ENCODE measurements around the gene AARS2. TPM values are rescaled to one million over a fixed set of nuclear protein-coding genes. Genes with fewer than 3 reads are reported as not detected.

The AARS2 gene
- total and polyA plus RNA-seq, 2 of the 4 experiments (the other 2 are of a cell fraction): 9.1 to 10.4 TPM

DNA sequence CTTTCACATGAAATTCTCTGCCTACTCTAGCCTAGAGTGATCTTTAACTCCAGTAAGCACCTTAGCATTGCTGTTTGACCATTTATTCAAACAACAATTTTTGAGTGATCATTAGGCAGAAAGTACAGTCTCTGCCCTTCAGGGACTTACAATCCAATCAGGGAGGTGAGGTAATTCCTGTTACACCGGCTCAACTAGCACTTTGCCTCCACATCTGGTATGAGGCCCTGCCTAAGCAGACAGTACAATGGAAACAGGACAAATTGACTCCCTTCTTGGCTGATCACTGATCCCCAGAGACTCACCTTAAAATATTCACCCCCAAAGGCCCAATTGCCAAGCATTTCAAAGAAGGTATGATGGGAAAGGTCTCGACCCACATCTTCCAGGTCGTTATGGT lies 1.4 kb downstream of the AARS2 start:
- DNase-seq: no peak
- ChIA-PET CTCF (interaction anchor here (1.4 kb wide), 1 partner anchor 14 kb away, joined by 4 read pairs; no protein-coding TSS in a partner anchor), POLR2A (ENCODE audit: unreplicated experiment) (no interaction called here)
- dilution Hi-C loops (cut with HindIII; ENCODE audit: low sequenced_read_pairs, unreplicated experiment): no loop called here
- Histone ChIP-seq H3K18ac (ENCODE audit: low read depth, low read length) (no peak overlapping the region), H4K20me1 (ENCODE audit: insufficient read depth, low read length) (no peaks in the 10 kb centered on the region), H4K5ac (ENCODE audit: low read depth, low read length) (no peak overlapping the region), H3K4me1 (ENCODE audit: control insufficient read depth, insufficient read depth, low read length) (peaks cover 8% of the 10 kb centered on the region), H4K91ac (ENCODE audit: insufficient read depth, low read depth, low read length) (no peak overlapping the region), H3K9ac (ENCODE audit: low read depth, low read length) (no peak overlapping the region), H3K9me3 (ENCODE audit: control insufficient read depth, insufficient read depth, low read length) (no peaks in the 10 kb centered on the region), H3K23ac (ENCODE audit: low read depth, low read length) (no peak overlapping the region), H3K36me3 (ENCODE audit: control insufficient read depth, insufficient read depth, low read length) (peaks cover 31% of the 10 kb centered on the region), H3K9me1 (ENCODE audit: insufficient read depth, low read length) (peaks cover 10% of the 10 kb centered on the region), H3K4me2 (ENCODE audit: low read depth, low read length) (peak overlapping the region; percentile 79), H3K4ac (ENCODE audit: low read depth, low read length) (no peak overlapping the region), H2AK5ac (ENCODE audit: low read depth, low read length) (no peak overlapping the region), H2AK9ac (replicated peaks; ENCODE audit: low read depth, low read length, poor library complexity) (peak overlapping the region; percentile 66), H3K14ac (replicated peaks; ENCODE audit: low read depth, low read length) (no peak overlapping the region), H2BK20ac (ENCODE audit: low read depth, low read length) (no peak overlapping the region), H3K4me3 (ENCODE audit: insufficient read depth, low read depth, low read length) (no peak overlapping the region), H2BK120ac (ENCODE audit: low read depth, low read length) (no peak overlapping the region), H3K27ac (ENCODE audit: insufficient read depth, low read length) (no peak overlapping the region), H3K27me3 (ENCODE audit: control insufficient read depth, insufficient read depth, low read length) (peaks cover 10% of the 10 kb centered on the region), H2AFZ (replicated peaks; ENCODE audit: low read length, poor library complexity) (no peak overlapping the region), H3K79me1 (ENCODE audit: low read depth in 1 of 2, low read length in 2 of 2) (peaks cover 20 to 24% of the 10 kb centered on the region in 2 experiments), H2BK5ac (ENCODE audit: low read depth, low read length, poor library complexity, severe bottlenecking) (no peak overlapping the region), H2BK15ac (ENCODE audit: low read depth, low read length) (no peak overlapping the region), H3K56ac (ENCODE audit: extremely low read depth, insufficient read depth, low read length) (no peak overlapping the region), H4K8ac (ENCODE audit: low read depth in 2 of 2, low read length in 2 of 2) (no peak overlapping the region)
- WGBS, 2 experiments (ENCODE audit: extremely low coverage in 2 of 2, insufficient read length in 1 of 2): 75% methylated on average over 2 of the region's 3 CpGs; no CpG with 5 or more reads in 1 of the 2 experiments
- in situ Hi-C loops (cut with MboI; ENCODE audit: low sequenced_read_pairs): no loop called here
- no TSS peak for BruUV-seq (replicated peaks)
- ATAC-seq (ENCODE audit: low read depth): no peak
- intact Hi-C loops (cut with micrococcal nuclease): no loop called here
- TF ChIP-seq RAD21 (IDR thresholded peaks at IDR 0.05; ENCODE audit: low read length) (no peak), CEBPB (IDR thresholded peaks at IDR 0.05; ENCODE audit: low read depth, low read length) (no peak), NFE2L2 (IDR thresholded peaks at IDR 0.05; ENCODE audit: low read depth, low read length) (no peak), SMC3 (IDR thresholded peaks at IDR 0.05; ENCODE audit: low read depth, low read length) (no peak), MAFK (IDR thresholded peaks at IDR 0.05; ENCODE audit: low read depth, low read length) (no peak), FOS (IDR thresholded peaks at IDR 0.05; ENCODE audit: low read depth, low read length) (no peak), RFX5 (IDR thresholded peaks at IDR 0.05; ENCODE audit: low read depth, low read length) (no peak), MXI1 (IDR thresholded peaks at IDR 0.05; ENCODE audit: borderline replicate concordance, low read depth, low read length) (no peak), POLR2A (IDR thresholded peaks at IDR 0.05; ENCODE audit: low read depth, low read length) (no peak)
- TF ChIP-seq, protein P1, sequence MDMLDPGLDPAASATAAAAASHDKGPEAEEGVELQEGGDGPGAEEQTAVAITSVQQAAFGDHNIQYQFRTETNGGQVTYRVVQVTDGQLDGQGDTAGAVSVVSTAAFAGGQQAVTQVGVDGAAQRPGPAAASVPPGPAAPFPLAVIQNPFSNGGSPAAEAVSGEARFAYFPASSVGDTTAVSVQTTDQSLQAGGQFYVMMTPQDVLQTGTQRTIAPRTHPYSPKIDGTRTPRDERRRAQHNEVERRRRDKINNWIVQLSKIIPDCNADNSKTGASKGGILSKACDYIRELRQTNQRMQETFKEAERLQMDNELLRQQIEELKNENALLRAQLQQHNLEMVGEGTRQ (IDR thresholded peaks at IDR 0.05; ENCODE audit: low read depth, low read length): no peak
- TF ChIP-seq, protein P2, sequence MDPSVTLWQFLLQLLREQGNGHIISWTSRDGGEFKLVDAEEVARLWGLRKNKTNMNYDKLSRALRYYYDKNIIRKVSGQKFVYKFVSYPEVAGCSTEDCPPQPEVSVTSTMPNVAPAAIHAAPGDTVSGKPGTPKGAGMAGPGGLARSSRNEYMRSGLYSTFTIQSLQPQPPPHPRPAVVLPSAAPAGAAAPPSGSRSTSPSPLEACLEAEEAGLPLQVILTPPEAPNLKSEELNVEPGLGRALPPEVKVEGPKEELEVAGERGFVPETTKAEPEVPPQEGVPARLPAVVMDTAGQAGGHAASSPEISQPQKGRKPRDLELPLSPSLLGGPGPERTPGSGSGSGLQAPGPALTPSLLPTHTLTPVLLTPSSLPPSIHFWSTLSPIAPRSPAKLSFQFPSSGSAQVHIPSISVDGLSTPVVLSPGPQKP (IDR thresholded peaks at IDR 0.05; ENCODE audit: borderline replicate concordance, low read depth, low read length): no peak
- TF ChIP-seq, protein P3, sequence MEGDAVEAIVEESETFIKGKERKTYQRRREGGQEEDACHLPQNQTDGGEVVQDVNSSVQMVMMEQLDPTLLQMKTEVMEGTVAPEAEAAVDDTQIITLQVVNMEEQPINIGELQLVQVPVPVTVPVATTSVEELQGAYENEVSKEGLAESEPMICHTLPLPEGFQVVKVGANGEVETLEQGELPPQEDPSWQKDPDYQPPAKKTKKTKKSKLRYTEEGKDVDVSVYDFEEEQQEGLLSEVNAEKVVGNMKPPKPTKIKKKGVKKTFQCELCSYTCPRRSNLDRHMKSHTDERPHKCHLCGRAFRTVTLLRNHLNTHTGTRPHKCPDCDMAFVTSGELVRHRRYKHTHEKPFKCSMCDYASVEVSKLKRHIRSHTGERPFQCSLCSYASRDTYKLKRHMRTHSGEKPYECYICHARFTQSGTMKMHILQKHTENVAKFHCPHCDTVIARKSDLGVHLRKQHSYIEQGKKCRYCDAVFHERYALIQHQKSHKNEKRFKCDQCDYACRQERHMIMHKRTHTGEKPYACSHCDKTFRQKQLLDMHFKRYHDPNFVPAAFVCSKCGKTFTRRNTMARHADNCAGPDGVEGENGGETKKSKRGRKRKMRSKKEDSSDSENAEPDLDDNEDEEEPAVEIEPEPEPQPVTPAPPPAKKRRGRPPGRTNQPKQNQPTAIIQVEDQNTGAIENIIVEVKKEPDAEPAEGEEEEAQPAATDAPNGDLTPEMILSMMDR (conservative IDR thresholded peaks at IDR 0.05; ENCODE audit: low read depth, low read length): no peak

Data from IMR-90 (cell line).